CD4-positive, alpha-beta T cell treated with Interleukin-6 for 4 hours (primary cell): ENCODE results near the gene SEC24D.

Experiments
- DNase-seq: peaks from one replicate; pipeline ENCODE4 v3.0.0-alpha.2; 2020; ENCODE audit warnings: mixed read lengths

Gene SEC24D

GRCh38 chr4:118772767-118773428, 63.0 kb downstream of the SEC24D start:
- no peak for DNase-seq

- DNase-seq: no peak
Observed at GRCh38 chr4:118772081-118772766, 63.7 kb downstream of the SEC24D start.

GRCh38 chr4:118770741-118771187, 65.2 kb downstream of the SEC24D start:
- DNase-seq: no peak

GRCh38 chr4:118769161-118769560, 66.8 kb downstream of the SEC24D start:
- DNase-seq: no peak

- DNase-seq: no peak
Observed at GRCh38 chr4:118767109-118767508, 68.8 kb downstream of the SEC24D start.

GRCh38 chr4:118765399-118765798, 70.5 kb downstream of the SEC24D start:
- DNase-seq: no peak

GRCh38 chr4:118762730-118763477, 73.0 kb downstream of the SEC24D start:
- no peak for DNase-seq

GRCh38 chr4:118762155-118762554, 73.8 kb downstream of the SEC24D start:
- DNase-seq: no peak

- no peak for DNase-seq
Observed at GRCh38 chr4:118761397-118762016, 74.4 kb downstream of the SEC24D start.

GRCh38 chr4:118760493-118760892, 75.4 kb downstream of the SEC24D start:
- no peak for DNase-seq

- DNase-seq: no peak
Observed at GRCh38 chr4:118760092-118760491, 75.8 kb downstream of the SEC24D start.

- no peak for DNase-seq
Observed at GRCh38 chr4:118759481-118759880, 76.4 kb downstream of the SEC24D start.

- DNase-seq: no peak
Observed at GRCh38 chr4:118758293-118758692, 77.6 kb downstream of the SEC24D start.

GRCh38 chr4:118757761-118758251, 78.1 kb downstream of the SEC24D start:
- DNase-seq: no peak

- DNase-seq: no peak
Observed at GRCh38 chr4:118756958-118757357, 79.0 kb downstream of the SEC24D start.

GRCh38 chr4:118756429-118756828, 79.5 kb downstream of the SEC24D start:
- no peak for DNase-seq

GRCh38 chr4:118755438-118756226, 80.3 kb downstream of the SEC24D start:
- no peak for DNase-seq

- DNase-seq: no peak
Observed at GRCh38 chr4:118754890-118755289, 81.0 kb downstream of the SEC24D start.

GRCh38 chr4:118753685-118754084, 82.2 kb downstream of the SEC24D start:
- no peak for DNase-seq

- no peak for DNase-seq
Observed at GRCh38 chr4:118753096-118753495, 82.8 kb downstream of the SEC24D start.

- DNase-seq: no peak
Observed at GRCh38 chr4:118752551-118752950, 83.4 kb downstream of the SEC24D start.

GRCh38 chr4:118751629-118752323, 84.2 kb downstream of the SEC24D start:
- no peak for DNase-seq
